Measurements from ENCODE around the gene CALML6.
"Not testable (repeated sequence)": the region's sequence is repeated elsewhere in the genome, so short reads cannot be mapped to it uniquely, and the experiment has no call there.

Gene CALML6

DNA sequence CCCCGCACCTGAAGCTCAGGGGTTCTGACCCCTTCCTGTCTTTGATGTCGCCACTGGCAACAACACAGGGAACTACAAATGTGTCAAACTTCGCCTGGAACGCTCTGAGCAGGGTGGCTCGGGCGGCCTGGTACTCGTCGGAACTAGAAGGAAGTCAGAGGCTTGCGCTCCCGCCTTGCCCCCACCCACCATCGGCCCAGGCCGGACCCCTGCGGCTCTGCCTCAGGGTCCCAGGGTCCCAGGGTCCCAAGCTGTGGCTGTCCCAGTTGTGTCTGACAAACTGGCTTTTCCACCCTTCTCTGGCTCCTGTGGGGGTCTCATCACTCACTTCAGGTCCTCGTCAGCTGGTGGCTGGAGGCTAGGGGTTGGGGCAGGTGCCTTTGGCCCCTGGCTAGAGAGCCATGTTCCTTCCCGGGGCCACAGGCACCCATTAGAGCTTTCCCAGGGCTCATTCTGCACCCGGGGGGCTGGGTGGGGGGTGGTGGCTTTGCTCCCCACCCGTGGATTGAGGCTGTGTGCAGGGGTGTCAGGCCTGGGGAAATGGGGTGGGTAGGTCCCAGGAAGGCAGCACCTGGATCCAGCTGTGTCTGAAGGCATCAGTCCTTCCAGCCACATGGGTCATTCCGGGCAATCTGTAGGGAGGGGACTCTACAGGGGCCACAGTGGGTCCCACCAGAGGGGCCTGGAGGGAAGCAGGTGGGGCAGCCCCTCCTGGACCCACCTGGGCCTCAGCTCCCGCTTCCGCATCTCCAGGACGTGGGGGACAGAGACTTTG is 12.0 kb downstream of the CALML6 start:
- DNase-seq: no peak

DNA sequence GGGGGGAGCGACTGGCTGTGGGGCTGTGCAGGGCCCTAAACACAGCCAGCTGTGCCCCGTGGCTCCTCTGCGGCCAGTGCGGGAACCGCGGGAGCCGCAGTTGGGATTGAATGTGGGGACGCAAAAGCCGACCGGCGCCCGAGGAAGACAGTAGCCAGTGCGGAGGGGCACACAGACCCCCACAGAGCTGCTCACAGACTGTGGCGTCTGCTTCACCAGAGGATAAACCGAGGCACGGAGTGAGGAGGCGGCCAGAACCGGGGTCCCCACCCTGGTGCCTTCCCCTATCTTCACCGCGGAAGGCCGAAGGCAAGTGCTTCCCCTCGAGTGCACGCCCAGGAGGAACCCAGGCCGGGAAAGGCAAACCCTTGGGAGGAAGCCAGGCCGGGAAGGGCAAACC is 12.7 kb downstream of the CALML6 start:
- DNase-seq: no peak

DNA sequence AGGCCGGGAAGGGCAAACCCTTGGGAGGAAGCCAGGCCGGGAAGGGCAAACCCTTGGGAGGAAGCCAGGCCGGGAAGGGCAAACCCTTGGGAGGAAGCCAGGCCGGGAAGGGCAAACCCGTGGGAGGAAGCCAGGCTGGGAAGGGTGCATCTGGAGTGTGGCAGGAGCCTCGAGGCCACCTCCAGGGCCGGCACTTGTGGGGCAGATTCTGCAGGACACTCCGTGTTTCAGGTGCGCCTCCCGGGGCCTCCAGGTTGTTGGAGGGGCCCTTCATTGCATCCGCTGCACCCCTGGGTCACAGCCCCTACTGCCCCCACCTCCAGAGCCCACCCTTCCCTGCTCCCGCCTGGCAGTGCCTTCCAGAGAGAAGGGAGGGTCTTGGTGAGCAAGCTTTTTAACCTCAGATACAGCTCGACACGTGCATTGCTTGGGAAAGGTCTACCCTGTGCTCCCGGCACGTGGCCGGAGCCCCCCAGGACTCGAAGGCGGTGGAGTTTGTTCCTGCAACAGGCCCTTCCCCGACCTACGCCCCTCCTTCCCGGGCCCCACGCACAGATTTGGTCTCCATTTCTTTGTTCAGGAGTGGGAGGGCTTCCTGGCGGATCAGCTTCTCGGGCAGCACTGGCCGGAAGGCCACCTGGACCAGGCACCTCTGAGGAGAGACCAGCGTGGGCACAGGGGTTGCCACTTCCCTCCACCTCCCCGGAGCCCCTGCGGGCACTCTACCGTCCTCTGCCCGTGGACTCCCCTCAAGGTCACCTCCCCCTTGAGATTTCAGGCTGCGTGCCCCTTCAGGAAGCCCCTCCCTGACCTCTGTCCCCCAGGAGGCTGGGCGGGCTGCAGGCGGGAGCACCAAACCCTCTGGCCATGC is 13.4 kb downstream of the CALML6 start:
- no peak for DNase-seq

DNA sequence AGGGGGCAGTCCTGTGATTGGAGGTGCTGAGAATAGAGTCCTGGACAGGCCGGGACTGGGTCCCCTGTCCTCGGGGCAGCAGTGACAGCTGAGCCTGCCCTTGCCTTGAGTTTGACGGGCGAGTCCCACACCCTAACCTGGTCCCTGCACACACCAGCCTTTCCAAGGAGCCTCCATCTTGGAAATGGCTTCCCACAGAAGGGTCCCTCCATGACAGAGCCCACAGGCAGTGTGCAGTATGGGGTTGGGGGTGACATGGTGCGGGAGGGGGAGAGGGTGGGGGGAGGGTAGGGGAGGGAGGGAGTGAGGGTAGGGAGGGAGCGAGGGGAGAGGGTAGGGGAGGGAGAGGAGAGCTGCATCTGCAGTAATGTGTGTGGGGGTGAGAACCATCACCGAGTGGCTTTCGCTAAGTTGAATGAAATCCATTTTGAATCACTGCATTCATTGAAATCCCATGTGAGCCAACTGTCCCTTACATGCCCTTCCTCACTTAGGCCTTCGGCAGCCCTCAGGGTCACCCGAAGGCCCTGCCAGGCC is 14.1 kb downstream of the CALML6 start:
- DNase-seq: no peak

DNA sequence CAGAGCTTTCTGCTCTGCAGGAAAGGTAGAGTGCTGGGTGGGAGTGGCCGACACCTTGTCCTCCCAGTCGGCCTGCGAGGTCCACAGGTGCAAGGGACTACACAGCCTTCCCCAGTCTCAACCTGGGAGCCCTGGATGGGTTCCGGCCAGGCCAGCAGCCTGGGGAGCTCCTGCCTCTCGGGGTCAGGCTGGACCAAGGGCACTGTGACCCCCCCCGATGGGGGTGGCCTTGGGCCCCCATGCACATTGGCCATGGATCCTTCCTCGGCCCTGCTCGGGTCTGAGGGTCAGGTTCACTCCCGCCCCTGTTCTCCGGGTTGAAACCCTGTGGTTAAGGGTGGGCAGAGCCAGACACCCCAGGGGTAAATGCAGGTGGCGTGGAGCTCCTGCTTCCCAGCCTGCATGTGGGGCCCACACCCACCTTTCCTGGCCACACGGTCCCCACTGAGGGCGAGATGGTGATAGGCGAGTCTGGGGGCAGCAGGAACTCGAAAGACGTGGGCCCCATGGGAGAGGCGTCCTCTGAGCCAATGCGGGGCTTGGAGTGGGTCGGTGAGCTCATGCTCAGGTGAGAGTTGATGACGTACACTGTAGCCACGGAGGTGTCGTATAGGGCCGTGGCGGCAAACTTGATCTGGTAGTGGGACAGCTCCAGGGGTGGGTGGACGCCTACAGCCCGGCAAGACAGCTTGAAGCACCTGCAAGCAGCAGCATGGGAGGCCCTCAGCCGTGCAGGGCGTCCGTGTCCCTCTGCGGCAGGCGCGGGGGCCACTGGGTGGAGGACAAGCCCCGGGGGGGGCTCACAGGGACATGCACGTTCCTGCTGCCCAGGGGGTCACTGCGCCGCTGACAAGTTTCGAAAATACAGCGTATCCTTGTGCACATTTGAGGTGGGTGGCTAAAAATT is 14.8 kb downstream of the CALML6 start:
- no peak for DNase-seq

- DNase-seq: not testable (repeated sequence)
Observed at GRCh38 chr1:1934848-1935247, 19.8 kb downstream of the CALML6 start.

DNA sequence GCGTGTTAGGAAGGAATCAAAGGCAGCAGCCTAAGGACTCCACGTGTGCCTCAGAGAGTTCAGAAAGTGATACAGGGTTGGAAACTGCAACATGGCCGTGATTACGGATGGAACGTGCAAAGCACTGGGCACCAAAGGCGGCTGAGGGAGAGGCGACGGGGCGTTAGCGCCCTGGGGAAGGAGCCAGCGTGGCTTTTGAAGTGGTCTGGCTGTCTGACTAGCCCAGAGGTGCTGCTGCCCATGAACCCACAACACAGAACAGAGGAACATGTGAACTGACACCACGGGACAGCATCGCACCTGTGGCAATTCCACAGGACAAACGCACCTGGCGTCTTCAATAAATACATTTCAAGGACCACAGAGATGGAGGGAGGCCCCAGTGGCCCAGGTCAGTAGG is 22.0 kb downstream of the CALML6 start:
- DNase-seq: no peak

DNA sequence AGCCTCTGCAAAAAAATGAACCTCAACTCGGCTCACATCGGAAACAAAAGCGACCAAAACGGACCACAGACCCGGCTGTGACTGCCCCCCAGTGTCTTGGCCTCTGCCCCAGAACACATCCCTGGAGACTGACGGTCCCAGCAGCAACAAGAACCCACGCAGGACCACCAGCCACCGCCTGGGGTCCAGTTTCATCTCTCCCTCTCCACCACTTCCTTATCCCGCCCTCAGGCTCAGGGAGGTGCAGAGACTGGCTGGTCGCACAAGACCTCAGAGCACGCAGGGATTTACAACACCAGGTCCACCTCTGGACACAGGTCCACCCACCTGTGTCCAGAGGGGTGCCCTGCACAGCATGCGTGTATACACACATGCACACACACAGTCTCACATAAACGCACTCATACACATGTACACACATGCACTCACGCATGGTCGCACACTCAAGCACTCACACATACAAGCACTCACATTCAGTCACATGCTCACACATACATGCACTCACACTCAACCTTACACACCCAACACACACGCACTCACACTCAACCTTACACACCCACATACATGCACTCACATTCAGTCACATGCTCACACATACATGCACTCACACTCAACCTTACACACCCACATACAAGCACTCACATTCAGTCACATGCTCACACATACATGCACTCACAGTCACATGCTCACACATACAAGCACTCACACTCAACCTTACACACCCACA is 22.7 kb downstream of the CALML6 start:
- no peak for DNase-seq

- no peak for DNase-seq
Observed at GRCh38 chr1:1938276-1938573, 23.2 kb downstream of the CALML6 start.

GRCh38 chr1:1938613-1939295 is 23.7 kb downstream of the CALML6 start:
- DNase-seq: no peak

DNA sequence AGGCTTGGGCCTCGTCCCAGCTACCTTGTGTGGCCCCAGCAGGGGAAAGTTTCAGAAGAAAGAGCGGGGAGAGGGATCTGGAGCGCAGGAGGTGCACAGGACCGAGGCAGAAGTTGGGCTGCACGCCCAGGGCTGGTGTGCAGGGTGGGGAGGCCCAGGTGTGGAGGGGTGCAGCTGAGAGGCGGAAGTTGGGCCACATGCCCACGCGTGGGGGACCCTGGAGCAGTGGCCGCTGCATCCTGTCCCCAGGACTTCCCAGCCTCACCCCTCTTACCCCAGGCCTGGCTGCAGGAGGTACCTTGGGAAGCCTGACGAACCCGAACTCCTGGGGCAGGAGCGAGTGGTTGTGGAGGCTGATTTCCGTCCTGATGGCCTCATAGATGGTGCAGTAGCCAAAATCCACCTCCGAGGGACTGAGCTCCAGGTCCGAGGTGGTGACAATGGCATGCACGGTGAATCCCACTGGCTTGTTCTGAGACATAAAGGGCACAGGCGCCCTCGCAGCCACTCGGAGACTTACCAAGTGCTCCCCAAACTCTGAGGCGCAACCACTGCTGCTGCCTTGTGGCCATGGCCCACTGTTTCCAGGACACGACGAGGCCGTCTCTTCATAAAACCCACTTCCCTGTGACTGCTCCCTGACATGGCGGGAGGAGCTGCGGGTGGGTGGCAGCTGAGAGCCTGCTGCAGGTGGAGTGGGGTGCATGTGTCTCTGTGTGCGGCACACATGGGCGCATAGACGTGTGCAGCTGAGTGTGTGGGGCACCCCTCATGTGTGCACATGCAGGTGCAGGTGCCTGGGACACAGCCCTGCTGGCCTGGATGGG is 24.4 kb downstream of the CALML6 start:
- DNase-seq: no peak

DNA sequence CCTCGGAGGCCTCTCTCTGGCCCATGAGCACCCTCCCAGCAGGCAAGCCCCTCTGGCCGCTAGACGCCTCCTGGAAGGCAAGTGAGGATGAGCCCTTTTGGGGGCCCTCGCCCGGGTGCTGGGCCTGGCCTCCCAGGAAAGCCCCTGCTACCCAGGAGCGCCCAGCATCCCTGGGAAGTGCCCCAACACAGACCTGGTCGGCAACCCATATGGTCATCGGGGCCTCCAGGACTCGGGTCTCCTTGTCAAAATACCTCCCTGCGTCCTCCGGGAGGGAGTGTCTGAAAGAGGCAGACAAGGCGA is 25.0 kb downstream of the CALML6 start:
- no peak for DNase-seq

GRCh38 chr1:1941211-1941841 is 26.3 kb downstream of the CALML6 start:
- no peak for DNase-seq

DNA sequence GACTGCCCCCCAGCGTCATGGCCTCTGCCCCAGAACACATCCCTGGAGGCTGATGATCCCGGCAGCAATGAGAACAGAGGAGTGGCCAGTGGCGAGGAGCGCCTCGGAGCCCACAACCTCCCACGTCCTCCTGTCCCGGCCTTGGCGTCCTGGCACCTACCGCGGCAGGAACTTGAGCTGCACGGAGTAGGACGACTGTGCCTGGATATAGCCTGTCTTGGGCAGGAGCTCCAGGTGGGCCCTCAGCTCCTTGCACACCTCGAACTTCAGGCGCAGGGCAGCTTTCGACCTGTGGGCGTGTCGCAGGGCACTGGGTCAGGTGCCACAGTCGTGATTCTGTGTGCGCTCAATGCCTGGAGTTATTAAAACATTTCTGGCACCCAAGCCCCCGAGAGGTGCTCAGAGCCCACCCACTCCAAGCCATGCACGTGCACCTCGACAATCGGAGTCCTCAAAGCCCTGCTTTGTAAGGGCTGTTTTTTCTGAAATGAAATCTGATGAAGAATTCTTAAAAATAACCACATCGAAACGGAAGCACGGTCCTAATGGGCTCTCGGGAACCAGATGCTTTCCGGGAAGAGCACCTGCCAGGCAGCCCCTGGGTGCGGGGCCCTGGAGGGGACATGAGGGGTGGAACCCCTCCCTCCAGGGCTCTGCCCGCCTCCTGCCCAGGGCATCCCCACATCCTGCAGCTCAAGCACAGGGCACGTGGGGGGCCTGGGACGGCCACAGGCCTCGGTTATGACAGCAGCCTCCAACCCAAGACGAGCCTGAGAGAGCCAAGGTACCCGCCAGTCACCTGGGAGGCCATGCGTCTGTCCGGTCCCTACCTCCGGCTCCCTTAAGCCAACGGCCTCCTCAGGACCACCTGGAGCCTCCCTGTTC is 27.1 kb downstream of the CALML6 start:
- no peak for DNase-seq

DNA sequence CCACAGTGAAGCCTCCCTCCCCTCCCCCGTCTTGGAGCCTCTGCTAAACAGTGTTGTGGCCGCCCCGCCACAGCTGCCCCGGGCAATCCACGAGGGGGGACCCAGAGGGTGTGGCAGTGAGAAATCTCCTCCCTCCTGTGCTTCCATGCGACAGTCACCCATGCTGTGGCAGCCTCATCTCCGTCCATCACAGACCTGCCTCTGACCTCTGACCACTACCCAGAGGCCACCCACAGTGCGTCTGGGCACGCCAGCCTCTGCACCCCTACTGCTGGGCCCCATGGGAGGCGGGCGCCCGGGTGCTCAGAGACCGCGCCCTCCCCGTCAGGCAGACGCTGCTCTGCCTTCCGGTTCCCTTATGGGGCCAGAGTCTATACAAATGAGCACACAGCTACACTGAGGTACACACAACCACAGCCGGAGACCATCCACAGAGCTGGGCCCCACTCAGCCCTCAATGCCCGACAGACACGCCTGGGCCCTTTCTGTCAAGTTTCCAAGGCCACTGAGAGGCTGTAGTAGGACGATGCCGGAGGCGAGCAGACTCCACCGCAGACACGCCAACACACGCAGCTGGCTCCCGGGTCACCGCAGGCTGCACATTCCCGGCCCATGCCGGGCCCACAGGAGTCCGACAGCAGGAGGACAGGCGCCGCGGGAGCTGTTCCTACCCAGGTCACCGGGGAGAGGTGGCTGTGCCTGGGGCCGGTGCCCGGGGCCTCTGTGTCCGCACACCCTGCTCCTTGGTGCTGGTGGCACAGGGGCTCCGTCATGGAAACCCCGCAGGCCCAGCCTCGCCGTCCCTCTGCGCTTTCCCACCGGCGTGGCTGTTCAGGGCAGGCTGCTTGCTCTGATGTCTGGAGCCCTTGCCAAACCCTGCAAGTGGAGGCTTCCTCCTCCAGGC is 27.9 kb downstream of the CALML6 start:
- DNase-seq: no peak

- peak; percentile 78 for DNase-seq
Observed at GRCh38 chr1:1943834-1944570, 28.9 kb downstream of the CALML6 start.

DNA sequence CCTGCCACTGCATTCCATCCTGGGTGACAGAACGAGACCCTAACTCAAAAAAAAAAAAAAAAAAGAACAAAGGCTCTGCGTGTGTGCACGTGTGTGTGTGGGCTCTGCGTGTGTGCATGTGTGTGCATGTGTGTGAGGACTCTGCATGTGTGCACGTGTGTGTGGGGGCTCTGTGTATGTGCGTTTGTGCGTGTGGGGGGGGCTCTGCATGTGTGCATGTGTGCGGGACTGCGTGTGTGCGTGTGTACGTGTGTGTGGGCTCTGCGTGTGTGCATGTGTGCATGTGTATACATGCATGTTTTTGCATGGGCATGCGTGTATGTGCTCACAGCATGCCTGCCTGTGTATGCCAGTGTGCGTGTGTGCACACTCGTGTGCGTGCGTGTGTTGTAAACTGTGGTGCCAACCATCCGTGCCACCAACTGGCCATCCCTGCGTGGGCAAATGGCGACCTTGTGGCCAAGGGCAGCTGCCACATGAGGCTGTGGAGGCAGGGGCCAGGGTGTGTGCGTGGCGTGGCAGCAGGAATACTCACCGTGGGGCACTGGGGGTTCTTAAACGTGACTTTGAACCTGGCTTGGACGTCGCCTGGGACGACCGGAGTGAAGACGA is 30.8 kb downstream of the CALML6 start:
- DNase-seq: no peak

Data from stimulated activated CD8-positive, alpha-beta memory T cell treated with anti-CD3 and anti-CD28 coated beads, Interleukin-4, amount 100 ng/mL, for 48 hours (primary cell).